H1 (cell line): Measurements from ENCODE around the gene ARHGAP6. TPM values are rescaled to one million over a fixed set of nuclear protein-coding genes. Genes with fewer than 3 reads are reported as not detected.

ENCODE experiments used
- CTCF ChIA-PET: fragments of 300-600 bp; sonication (Branson Sonifier 250); formaldehyde crosslinking; loops from one replicate; lab custom pipeline; 2021; ENCODE audit not compliant: partially characterized antibody; lab: Charles Lee
- POLR2A ChIA-PET: fragments of 300-600 bp; sonication (Branson Sonifier 250); formaldehyde crosslinking; loops from one replicate; lab custom pipeline; 2021; ENCODE audit warnings: inconsistent platforms; ENCODE audit not compliant: partially characterized antibody; lab: Charles Lee
- DNase-seq, 2 experiments: peaks; one replicate each; pipeline versions ENCODE4 v3.0.0 to v3.0.0-alpha.2; 2010 to 2022; ENCODE audit warnings: low spot score in 2 of 2, low read depth in 1 of 2, mixed read lengths in 1 of 2
- FAIRE-seq: peaks from 2 replicates; lab custom pipeline; 2011; peaks lifted over from hg19 to GRCh38; lab: Jason Lieb, UNC
- H2AFZ ChIP-seq: 2 replicates; pipeline ENCODE4 v1.8.1; 2012; ENCODE audit warnings: low read length, inconsistent platforms
- H2AK5ac ChIP-seq: 2 replicates; pipeline ENCODE4 v1.6.1; 2013; ENCODE audit warnings: low read depth, low read length
- H2BK120ac ChIP-seq: replicated peaks from 2 replicates; pipeline ENCODE3; 2013; ENCODE audit warnings: low read depth, low read length, inconsistent platforms
- H2BK12ac ChIP-seq: 2 replicates; pipeline ENCODE4 v1.6.1; 2013; ENCODE audit warnings: low read depth, low read length
- H2BK15ac ChIP-seq: 2 replicates; pipeline ENCODE4 v1.6.1; 2013; ENCODE audit warnings: low read length
- H2BK20ac ChIP-seq: 2 replicates; pipeline ENCODE4 v1.6.1; 2013; ENCODE audit warnings: low read length
- H2BK5ac ChIP-seq: 2 replicates; pipeline ENCODE4 v1.6.1; 2013; ENCODE audit warnings: low read depth, low read length
- H3K14ac ChIP-seq: 2 replicates; pipeline ENCODE4 v1.6.1; 2013; ENCODE audit warnings: inconsistent platforms; ENCODE audit not compliant: insufficient read length
- H3K18ac ChIP-seq: 2 replicates; pipeline ENCODE4 v1.6.1; 2013; ENCODE audit warnings: low read length; ENCODE audit errors: extremely low read depth
- H3K23ac ChIP-seq: 2 replicates; pipeline ENCODE4 v1.6.1; 2013; ENCODE audit warnings: inconsistent platforms; ENCODE audit not compliant: insufficient read length
- H3K23me2 ChIP-seq: 2 replicates; pipeline ENCODE4 v1.6.1; 2013; ENCODE audit warnings: low read depth, low read length
- H3K27ac ChIP-seq: 2 replicates; pipeline ENCODE4 v1.6.1; 2011; ENCODE audit warnings: low read depth, low read length, inconsistent platforms
- H3K27me3 ChIP-seq, 4 experiments: replicated peaks in 1 of 4; 1 replicate in 1 of 4; 2 replicates in 3 of 4; pipeline versions ENCODE4 v1.6.1 to v1.8.1; 2011 to 2013; ENCODE audit warnings: low read length in 3 of 4, mild to moderate bottlenecking in 3 of 4, inconsistent platforms in 2 of 4, mixed read lengths in 2 of 4, moderate library complexity in 1 of 4; ENCODE audit not compliant: control insufficient read depth in 3 of 4, insufficient read depth in 3 of 4; ENCODE audit errors: extremely low read depth in 1 of 4
- H3K36me3 ChIP-seq, 4 experiments: 2 replicates each; pipeline versions ENCODE4 v1.6.1 to v1.8.1; 2011 to 2013; ENCODE audit warnings: mild to moderate bottlenecking in 4 of 4, low read length in 3 of 4, moderate library complexity in 2 of 4, control low read depth in 1 of 4, inconsistent platforms in 1 of 4; ENCODE audit not compliant: insufficient read depth in 4 of 4, control insufficient read depth in 2 of 4
- H3K4ac ChIP-seq: replicated peaks from 2 replicates; pipeline ENCODE3; 2013; ENCODE audit warnings: low read length, low read depth, mixed read lengths, inconsistent platforms; ENCODE audit not compliant: insufficient read length
- H3K4me1 ChIP-seq, 4 experiments: replicated peaks in 1 of 4; 1 replicate in 1 of 4; 2 replicates in 3 of 4; pipeline versions ENCODE4 v1.6.1 to v1.8.1; 2011 to 2013; ENCODE audit warnings: low read length in 3 of 4, inconsistent platforms in 2 of 4, mixed read lengths in 1 of 4; ENCODE audit not compliant: insufficient read depth in 4 of 4, control insufficient read depth in 3 of 4
- H3K4me2 ChIP-seq, 2 experiments: 2 replicates each; pipeline versions ENCODE4 v1.6.1 to v1.8.1; 2011 to 2013; ENCODE audit warnings: low read depth in 2 of 2, low read length in 2 of 2, control low read depth in 1 of 2, inconsistent platforms in 1 of 2, mild to moderate bottlenecking in 1 of 2; ENCODE audit not compliant: insufficient read depth in 1 of 2
- H3K4me3 ChIP-seq, 4 experiments: fragments of 200-600, 300-600 bp in 1 of 4; sonication (generic), shearing (Covaris generic), sonication (Bioruptor Twin) in 1 of 4; 2 replicates each; pipeline versions ENCODE4 v1.5.1 to v1.8.1; 2011 to 2016; ENCODE audit warnings: low read length in 4 of 4, low read depth in 3 of 4, control low read depth in 2 of 4, inconsistent platforms in 2 of 4, mild to moderate bottlenecking in 2 of 4, mixed read lengths in 1 of 4, moderate library complexity in 1 of 4; ENCODE audit not compliant: insufficient read depth in 2 of 4; ENCODE audit errors: extremely low read depth in 1 of 4
- H3K56ac ChIP-seq: replicated peaks from 2 replicates; pipeline ENCODE3; 2013; ENCODE audit warnings: low read depth, mild to moderate bottlenecking, mixed read lengths, low read length, inconsistent platforms; ENCODE audit not compliant: insufficient read length
- H3K79me1 ChIP-seq: 2 replicates; pipeline ENCODE4 v1.6.1; 2013; ENCODE audit warnings: low read depth, low read length, control low read depth
- H3K79me2 ChIP-seq, 2 experiments: 2 replicates each; pipeline versions ENCODE4 v1.6.1 to v1.8.1; 2012 to 2013; ENCODE audit warnings: low read length in 2 of 2, mild to moderate bottlenecking in 2 of 2, inconsistent platforms in 1 of 2; ENCODE audit not compliant: insufficient read depth in 2 of 2, control insufficient read depth in 1 of 2
- H3K9ac ChIP-seq, 4 experiments: replicated peaks in 1 of 4; 1 replicate in 1 of 4; 2 replicates in 3 of 4; pipeline versions ENCODE4 v1.6.1 to v1.8.1; 2011 to 2013; ENCODE audit warnings: low read depth in 3 of 4, low read length in 3 of 4, control low read depth in 2 of 4, mild to moderate bottlenecking in 2 of 4, moderate library complexity in 2 of 4, inconsistent platforms in 1 of 4; ENCODE audit errors: extremely low read depth in 1 of 4
- H3K9me3 ChIP-seq, 2 experiments: 2 replicates each; pipeline versions ENCODE4 v1.6.1 to v1.8.1; 2012 to 2013; ENCODE audit warnings: mild to moderate bottlenecking in 2 of 2, moderate library complexity in 2 of 2, control low read depth in 1 of 2, inconsistent platforms in 1 of 2, low read depth in 1 of 2, low read length in 1 of 2, mixed read lengths in 1 of 2; ENCODE audit not compliant: insufficient read depth in 2 of 2
- H4K20me1 ChIP-seq, 2 experiments: replicated peaks in 1 of 2; 2 replicates each; pipeline versions ENCODE3 to v1.8.1; 2011 to 2013; ENCODE audit warnings: inconsistent platforms in 2 of 2, low read length in 2 of 2, mild to moderate bottlenecking in 1 of 2; ENCODE audit not compliant: insufficient read depth in 2 of 2, control insufficient read depth in 1 of 2
- H4K5ac ChIP-seq: 2 replicates; pipeline ENCODE4 v1.6.1; 2013; ENCODE audit warnings: low read length, low read depth, mixed read lengths, inconsistent platforms; ENCODE audit not compliant: insufficient read length
- H4K8ac ChIP-seq: 2 replicates; pipeline ENCODE4 v1.8.0; 2013; ENCODE audit warnings: mild to moderate bottlenecking, moderate library complexity, low read length, inconsistent platforms; ENCODE audit not compliant: insufficient read depth; ENCODE audit errors: extremely low read depth
- H4K91ac ChIP-seq: replicated peaks from 2 replicates; pipeline ENCODE3; 2013; ENCODE audit warnings: low read length, mixed read lengths, inconsistent platforms; ENCODE audit not compliant: insufficient read length
- CBX8 ChIP-seq: fragments of 300-800, 300-1000 bp; sonication (generic); IDR thresholded peaks from 2 replicates; pipeline ENCODE4 v1.7.1; 2016; ENCODE audit warnings: low read depth, low read length, borderline replicate concordance
- KDM1A ChIP-seq: fragments of 200-600, 300-600 bp; sonication (generic); IDR thresholded peaks from 2 replicates; pipeline ENCODE4 v1.7.1; 2016; ENCODE audit warnings: mild to moderate bottlenecking, low read length, borderline replicate concordance
- KDM4A ChIP-seq: IDR thresholded peaks from one replicate; pipeline ENCODE4 v1.7.1; 2012; ENCODE audit warnings: low read depth, mild to moderate bottlenecking, moderate library complexity, low read length, inconsistent platforms; ENCODE audit not compliant: severe bottlenecking
- NANOG ChIP-seq: IDR thresholded peaks from 2 replicates; pipeline ENCODE4 v1.6.1; 2011; ENCODE audit warnings: low read length, low read depth, mild to moderate bottlenecking, inconsistent platforms; ENCODE audit not compliant: insufficient read depth, poor library complexity, severe bottlenecking
- RBBP5 ChIP-seq: IDR thresholded peaks from 2 replicates; pipeline ENCODE4 v1.7.1; 2012; ENCODE audit warnings: low read depth, mild to moderate bottlenecking, inconsistent platforms, low read length, moderate library complexity, borderline replicate concordance
- RXRA ChIP-seq: IDR thresholded peaks from 2 replicates; pipeline ENCODE4 v1.6.1; 2011; ENCODE audit warnings: low read depth, mild to moderate bottlenecking, low read length, moderate library complexity; ENCODE audit not compliant: insufficient read depth
- SIN3A ChIP-seq, 2 experiments: IDR thresholded peaks in 1 of 2; conservative IDR thresholded peaks in 1 of 2; 2 replicates each; pipeline ENCODE4 v1.6.1; 2011 to 2012; ENCODE audit warnings: low read length in 2 of 2, improper control_type of control experiment in 1 of 2, low read depth in 1 of 2, mild to moderate bottlenecking in 1 of 2
- SP4 ChIP-seq: IDR thresholded peaks from 2 replicates; pipeline ENCODE4 v1.6.1; 2012; ENCODE audit warnings: low read length, inconsistent platforms
- whole genome bisulfite sequencing, 2 experiments: shearing (Covaris generic) in 1 of 2; methylation state at CpG; one replicate each; pipeline versions ENCODE4 v1.1.6 to v1.1.7; 2013 to 2015; ENCODE audit warnings: low lambda C conversion rate in 2 of 2, mixed read lengths in 2 of 2, inconsistent platforms in 1 of 2, low coverage in 1 of 2, missing lambda C conversion rate in 1 of 2; ENCODE audit not compliant: insufficient replicate concordance in 2 of 2, insufficient coverage in 1 of 2, insufficient read length in 1 of 2; ENCODE audit errors: extremely low coverage in 1 of 2, missing lambda C conversion rate in 1 of 2; 5-methylcytosine and 5-hydroxymethylcytosine counted together
- polyA plus RNA-seq, 7 experiments: library from polyadenylated mRNA; depleted of rRNA in 3 of 7; stranded (reverse) in 5 of 7; unstranded in 2 of 7; fragments of >200 nt in 5 of 7; fragments of 200-250 nt in 2 of 7; gene quantifications; 1 replicate in 5 of 7; 2 replicates in 1 of 7; 4 replicates in 1 of 7; pipeline versions ENCODE4 v1.2.1 to v1.2.3, GENCODE V29; 2011 to 2013; ENCODE audit warnings: missing spikeins in 2 of 7, mixed read lengths in 2 of 7
- total RNA-seq: library from RNA; stranded (reverse); fragmentation: NEBNext Ultra II Directional; extraction: Animal tissue kit (Norgen Biotek cat#: 25700); gene quantifications from 2 replicates; pipeline ENCODE4 v1.2.1, GENCODE V29; 2021

ARHGAP6 gene
- total and polyA plus RNA-seq, 2 of the 8 experiments (the other 6 are each of a cell fraction or from before 2014, with no cell fraction given) = 0.35 to 0.82 TPM

GRCh38 chrX:11205796-11206195 is 459.9 kb downstream of the ARHGAP6 start:
- no peak for DNase-seq
- Histone ChIP-seq H2AFZ (no peak overlapping the region), H4K5ac (no peak overlapping the region), H3K79me1 (no peaks in the 10 kb centered on the region), H4K8ac (no peak overlapping the region), H3K4me2 (no peak overlapping the region), H3K56ac (no peak overlapping the region), H2BK5ac (no peak overlapping the region), H3K9ac (no peak overlapping the region), H4K91ac (no peak overlapping the region), H3K4me1 (no peaks in the 10 kb centered on the region), H3K79me2 (no peaks in the 10 kb centered on the region), H3K14ac (no peak overlapping the region), H2AK5ac (no peak overlapping the region), H3K4ac (no peak overlapping the region), H3K23ac (no peak overlapping the region), H4K20me1 (no peaks in the 10 kb centered on the region), H3K4me3 (no peak overlapping the region), H3K27ac (no peak overlapping the region), H2BK20ac (no peak overlapping the region), H3K36me3 (no peaks in the 10 kb centered on the region), H2BK12ac (no peak overlapping the region), H2BK120ac (no peak overlapping the region), H3K18ac (no peak overlapping the region), H3K23me2 (no peaks in the 10 kb centered on the region), H2BK15ac (no peak overlapping the region), H3K9me3 (no peaks in the 10 kb centered on the region), H3K27me3 (no peaks in the 10 kb centered on the region)
- WGBS, 2 experiments = 91% methylated on average over 4 of the region's 4 CpGs; no CpG with 5 or more reads in 1 of the 2 experiments
- FAIRE-seq = no peak
- TF ChIP-seq CBX8 (no peak), SP4 (no peak), KDM4A (no peak), NANOG (no peak), KDM1A (no peak), RBBP5 (no peak), RXRA (no peak), SIN3A (conservative IDR thresholded peaks at IDR 0.05 in 1 of 2, IDR thresholded peaks at IDR 0.05 in 1 of 2; ENCODE audit: low read depth in 1 of 2, low read length in 2 of 2) (no peak)
- CTCF ChIA-PET = no interaction called here
- POLR2A ChIA-PET = no interaction called here
